NCI-H2196 (cell line): ENCODE results near the gene DLX1.
"Not testable (repeated sequence)": the region's sequence is repeated elsewhere in the genome, so short reads cannot be mapped to it uniquely, and the experiment has no call there.

Source experiments
- DNase-seq: peaks from one replicate; lab custom pipeline; 2025; ENCODE audit not compliant: unreplicated experiment; lab: John Stamatoyannopoulos, UW

The DLX1 gene

GRCh38 chr2:172063446-172063845 is 21.9 kb upstream of the DLX1 start:
- DNase-seq = no peak

- no peak for DNase-seq
Measured at GRCh38 chr2:172065111-172065510, 20.2 kb upstream of the DLX1 start.

- DNase-seq = no peak
Measured at GRCh38 chr2:172066394-172066886, 18.9 kb upstream of the DLX1 start.

- DNase-seq = not testable (repeated sequence)
Measured at GRCh38 chr2:172067905-172068304, 17.4 kb upstream of the DLX1 start.

- DNase-seq = no peak
Measured at GRCh38 chr2:172070936-172071335, 14.4 kb upstream of the DLX1 start.

- no peak for DNase-seq
Measured at GRCh38 chr2:172072303-172072702, 13.0 kb upstream of the DLX1 start.

- no peak for DNase-seq
Measured at GRCh38 chr2:172072706-172073105, 12.6 kb upstream of the DLX1 start.

GRCh38 chr2:172073518-172073917 is 11.8 kb upstream of the DLX1 start:
- DNase-seq = no peak

GRCh38 chr2:172074254-172074653 is 11.1 kb upstream of the DLX1 start:
- DNase-seq = no peak

- no peak for DNase-seq
Measured at GRCh38 chr2:172079416-172079815, 5.9 kb upstream of the DLX1 start.

GRCh38 chr2:172079838-172080640 is 5.3 kb upstream of the DLX1 start:
- no peak for DNase-seq

GRCh38 chr2:172080641-172081220 is 4.6 kb upstream of the DLX1 start:
- no peak for DNase-seq

GRCh38 chr2:172081221-172082022 is 3.9 kb upstream of the DLX1 start:
- DNase-seq = no peak

GRCh38 chr2:172082105-172082943 is 3.0 kb upstream of the DLX1 start:
- no peak for DNase-seq

GRCh38 chr2:172082944-172083627 is 2.2 kb upstream of the DLX1 start:
- DNase-seq = no peak

GRCh38 chr2:172083628-172084394 is 1.5 kb upstream of the DLX1 start:
- DNase-seq = no peak

GRCh38 chr2:172084395-172084644 is 987 bp upstream of the DLX1 start:
- no peak for DNase-seq

GRCh38 chr2:172084645-172085459 is 455 bp upstream of the DLX1 start:
- DNase-seq = peak; percentile 94
